Measurements from ENCODE around the gene PMM1.

DNA sequence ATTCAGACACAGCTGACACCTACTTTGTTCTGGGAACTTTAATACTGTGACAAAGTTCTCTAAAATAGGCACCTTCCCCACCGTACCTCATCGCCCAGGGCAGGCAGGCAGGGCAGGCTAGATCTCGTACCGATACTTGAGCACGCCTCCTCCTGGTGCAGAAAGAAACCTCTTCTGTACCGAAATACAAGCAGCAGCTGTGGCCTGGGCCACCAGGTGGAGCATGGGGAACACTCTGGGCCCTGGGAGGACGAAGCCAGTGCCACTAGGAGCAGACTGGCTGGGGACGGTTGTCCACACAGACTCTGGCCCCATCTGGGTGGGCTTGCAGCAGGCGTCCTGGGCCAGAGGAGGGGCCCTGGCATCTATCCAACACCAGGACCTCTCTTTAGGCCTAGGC is 12.8 kb downstream of the PMM1 start:
- TF ChIP-seq, protein P1, sequence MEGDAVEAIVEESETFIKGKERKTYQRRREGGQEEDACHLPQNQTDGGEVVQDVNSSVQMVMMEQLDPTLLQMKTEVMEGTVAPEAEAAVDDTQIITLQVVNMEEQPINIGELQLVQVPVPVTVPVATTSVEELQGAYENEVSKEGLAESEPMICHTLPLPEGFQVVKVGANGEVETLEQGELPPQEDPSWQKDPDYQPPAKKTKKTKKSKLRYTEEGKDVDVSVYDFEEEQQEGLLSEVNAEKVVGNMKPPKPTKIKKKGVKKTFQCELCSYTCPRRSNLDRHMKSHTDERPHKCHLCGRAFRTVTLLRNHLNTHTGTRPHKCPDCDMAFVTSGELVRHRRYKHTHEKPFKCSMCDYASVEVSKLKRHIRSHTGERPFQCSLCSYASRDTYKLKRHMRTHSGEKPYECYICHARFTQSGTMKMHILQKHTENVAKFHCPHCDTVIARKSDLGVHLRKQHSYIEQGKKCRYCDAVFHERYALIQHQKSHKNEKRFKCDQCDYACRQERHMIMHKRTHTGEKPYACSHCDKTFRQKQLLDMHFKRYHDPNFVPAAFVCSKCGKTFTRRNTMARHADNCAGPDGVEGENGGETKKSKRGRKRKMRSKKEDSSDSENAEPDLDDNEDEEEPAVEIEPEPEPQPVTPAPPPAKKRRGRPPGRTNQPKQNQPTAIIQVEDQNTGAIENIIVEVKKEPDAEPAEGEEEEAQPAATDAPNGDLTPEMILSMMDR (IDR thresholded peaks at IDR 0.05): peak; percentile 50 to 97 (median 88)
- TF ChIP-seq POLR2A (IDR thresholded peaks at IDR 0.05): peak in 1 of 2 donors; percentile 17

Data from adrenal gland (tissue), 5 donors.